Thoracic aorta (tissue), 2 donors: ENCODE measurements around the gene NPAS3. TPM values are rescaled to one million over a fixed set of nuclear protein-coding genes. Genes with fewer than 3 reads are reported as not detected.

Experiments
- ATAC-seq: fragments of 150-250 bp; one replicate; pipeline ENCODE4 v1.8.0; 2017; ENCODE audit warnings: low read depth; ENCODE audit not compliant: insufficient number of reproducible peaks, low FRiP score
- DNase-seq: peaks from one replicate; pipeline ENCODE4 v3.0.0-alpha.2; 2020; ENCODE audit warnings: low spot score
- H3K27ac ChIP-seq, 2 donors: fragments of 200-600 bp; sonication (generic); 1 replicate in 1 of 2; 2 replicates in 1 of 2; pipeline ENCODE4 v1.5.1; 2016; ENCODE audit warnings: mild to moderate bottlenecking in 2 of 2, moderate library complexity in 2 of 2
- H3K27me3 ChIP-seq: fragments of 200-600 bp; sonication (generic); replicated peaks from 2 replicates; pipeline ENCODE4 v1.6.0; 2016; ENCODE audit warnings: mild to moderate bottlenecking; ENCODE audit not compliant: insufficient read depth
- H3K36me3 ChIP-seq: fragments of 200-600 bp; sonication (generic); one replicate; pipeline ENCODE4 v1.5.1; 2016
- H3K4me1 ChIP-seq, 2 donors: fragments of 200-600 bp; sonication (generic); 1 replicate in 1 of 2; 2 replicates in 1 of 2; pipeline versions ENCODE4 v1.5.1 to v1.6.0; 2016; ENCODE audit warnings: low read depth in 2 of 2, mild to moderate bottlenecking in 1 of 2; ENCODE audit not compliant: control insufficient read depth in 1 of 2
- H3K4me3 ChIP-seq: fragments of 200-600 bp; sonication (generic); 2 replicates; pipeline ENCODE4 v1.5.1; 2016; ENCODE audit warnings: mild to moderate bottlenecking
- H3K9me3 ChIP-seq: fragments of 200-600 bp; sonication (generic); 2 replicates; pipeline ENCODE4 v1.5.1; 2016
- total RNA-seq, 2 donors: library from RNA; depleted of rRNA; stranded (reverse); fragments of >200 nt; gene quantifications; one replicate each; pipeline versions ENCODE4 v1.1.0 to v1.2.3, GENCODE V29; 2016
- TF ChIP-seq, protein P1 (sequence below): fragments of 200-600 bp; sonication (generic); IDR thresholded peaks from one replicate; pipeline ENCODE4 v1.5.1; 2019; ENCODE audit warnings: antibody characterized with exemption

NPAS3 gene
- total RNA-seq, 2 donors from 2014 or later, result 1.1 TPM; not detected in 1

DNA sequence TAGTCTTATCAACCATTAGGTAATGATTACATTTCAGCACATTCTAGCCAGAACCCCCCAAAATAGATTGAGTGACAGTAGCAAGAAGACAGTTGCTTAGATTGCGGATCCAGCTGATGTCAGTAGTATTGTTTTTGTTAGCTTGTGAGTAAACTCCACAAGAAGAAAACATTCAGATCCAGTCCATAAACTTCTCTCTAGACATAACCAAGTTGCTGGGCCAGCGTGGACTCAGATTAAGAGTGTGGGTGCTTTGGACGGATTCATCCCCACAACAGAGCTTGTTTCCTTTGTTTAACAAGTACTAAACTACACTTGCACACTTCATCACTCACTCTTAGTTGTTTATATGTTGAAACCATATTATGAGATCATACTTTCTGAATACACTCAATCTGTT, 293.4 kb downstream of the NPAS3 start:
- TF ChIP-seq, protein P1, sequence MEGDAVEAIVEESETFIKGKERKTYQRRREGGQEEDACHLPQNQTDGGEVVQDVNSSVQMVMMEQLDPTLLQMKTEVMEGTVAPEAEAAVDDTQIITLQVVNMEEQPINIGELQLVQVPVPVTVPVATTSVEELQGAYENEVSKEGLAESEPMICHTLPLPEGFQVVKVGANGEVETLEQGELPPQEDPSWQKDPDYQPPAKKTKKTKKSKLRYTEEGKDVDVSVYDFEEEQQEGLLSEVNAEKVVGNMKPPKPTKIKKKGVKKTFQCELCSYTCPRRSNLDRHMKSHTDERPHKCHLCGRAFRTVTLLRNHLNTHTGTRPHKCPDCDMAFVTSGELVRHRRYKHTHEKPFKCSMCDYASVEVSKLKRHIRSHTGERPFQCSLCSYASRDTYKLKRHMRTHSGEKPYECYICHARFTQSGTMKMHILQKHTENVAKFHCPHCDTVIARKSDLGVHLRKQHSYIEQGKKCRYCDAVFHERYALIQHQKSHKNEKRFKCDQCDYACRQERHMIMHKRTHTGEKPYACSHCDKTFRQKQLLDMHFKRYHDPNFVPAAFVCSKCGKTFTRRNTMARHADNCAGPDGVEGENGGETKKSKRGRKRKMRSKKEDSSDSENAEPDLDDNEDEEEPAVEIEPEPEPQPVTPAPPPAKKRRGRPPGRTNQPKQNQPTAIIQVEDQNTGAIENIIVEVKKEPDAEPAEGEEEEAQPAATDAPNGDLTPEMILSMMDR, result no peak
- Histone ChIP-seq H3K4me1 (no peaks in the 10 kb centered on the region), H3K36me3 (no peaks in the 10 kb centered on the region), H3K27ac (no peak overlapping the region), H3K9me3 (no peaks in the 10 kb centered on the region), H3K27me3 (no peaks in the 10 kb centered on the region), H3K4me3 (no peak overlapping the region)
- DNase-seq, result no peak
- ATAC-seq, result no peak

DNA sequence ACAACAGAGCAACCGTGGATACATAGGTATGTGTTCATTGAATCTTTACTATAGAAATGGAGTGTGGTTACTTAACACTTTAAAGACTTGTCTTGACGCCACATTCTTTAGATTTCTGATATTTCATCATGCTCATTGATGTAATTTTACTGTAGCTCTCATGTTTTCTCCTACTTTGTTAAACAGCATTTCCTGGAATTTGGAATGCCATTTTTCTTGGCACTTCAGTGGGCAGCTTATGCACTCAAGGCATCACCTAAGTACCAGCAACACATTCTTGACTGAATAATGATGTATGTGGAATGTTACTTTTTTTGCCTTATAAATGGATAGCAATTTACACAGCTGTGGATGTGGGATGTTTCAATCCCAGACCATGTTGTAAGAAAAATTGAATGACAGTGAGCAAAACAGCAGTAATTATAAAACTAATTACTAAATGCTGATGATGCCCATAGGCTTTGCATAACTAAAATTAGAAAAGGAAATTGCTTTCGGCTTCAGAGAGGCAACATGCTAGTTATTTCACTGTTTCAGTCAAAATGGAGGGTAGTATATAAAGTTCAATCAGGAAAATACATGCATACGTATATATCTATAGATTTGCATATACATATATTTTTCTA, 298.5 kb downstream of the NPAS3 start:
- Histone ChIP-seq H3K9me3 (no peaks in the 10 kb centered on the region), H3K4me1 (no peaks in the 10 kb centered on the region), H3K27ac (no peak overlapping the region), H3K4me3 (no peak overlapping the region), H3K36me3 (no peaks in the 10 kb centered on the region), H3K27me3 (no peaks in the 10 kb centered on the region)
- DNase-seq (no peak), ATAC-seq (no peak)
- TF ChIP-seq, protein P1, result no peak

GRCh38 chr14:33239465-33239864, 300.8 kb downstream of the NPAS3 start:
- no peaks in the 10 kb centered on the region for H3K36me3 ChIP-seq
- no peak overlapping the region for H3K4me3 ChIP-seq
- TF ChIP-seq, protein P1, result no peak
- H3K4me1 ChIP-seq, result no peaks in the 10 kb centered on the region
- ATAC-seq, result no peak
- H3K27me3 ChIP-seq, result no peaks in the 10 kb centered on the region
- DNase-seq, result no peak
- no peaks in the 10 kb centered on the region for H3K9me3 ChIP-seq
- no peak overlapping the region for H3K27ac ChIP-seq

- ATAC-seq, result no peak
Measured at GRCh38 chr14:33240466-33240865, 301.8 kb downstream of the NPAS3 start.

GRCh38 chr14:33241331-33241730, 302.7 kb downstream of the NPAS3 start:
- H3K4me1 ChIP-seq, result no peaks in the 10 kb centered on the region
- ATAC-seq (no peak), DNase-seq (no peak)
- TF ChIP-seq, protein P1, result no peak
- no peaks in the 10 kb centered on the region for H3K36me3 ChIP-seq
- no peak overlapping the region for H3K4me3 ChIP-seq
- H3K9me3 ChIP-seq, result no peaks in the 10 kb centered on the region
- no peak overlapping the region for H3K27ac ChIP-seq
- no peaks in the 10 kb centered on the region for H3K27me3 ChIP-seq

More at GRCh38 chr14:33240466-33240865, 301.8 kb downstream of the NPAS3 start:
- no peaks in the 10 kb centered on the region for H3K36me3 ChIP-seq
- no peaks in the 10 kb centered on the region for H3K4me1 ChIP-seq
- H3K27ac ChIP-seq, result no peak overlapping the region
- no peak for DNase-seq
- no peaks in the 10 kb centered on the region for H3K27me3 ChIP-seq
- H3K4me3 ChIP-seq, result no peak overlapping the region
- no peaks in the 10 kb centered on the region for H3K9me3 ChIP-seq
- TF ChIP-seq, protein P1, result no peak
